Activated T-cell treated with anti-CD3 and anti-CD28 coated beads for 48 hours (primary cell): Measurements from ENCODE around the gene EMILIN3.
"Not testable (repeated sequence)": the region's sequence is repeated elsewhere in the genome, so short reads cannot be mapped to it uniquely, and the experiment has no call there.

Experiments used
- DNase-seq: peaks from one replicate; pipeline ENCODE4 v3.0.0-alpha.2; 2020; ENCODE audit warnings: low read depth

The EMILIN3 gene

GRCh38 chr20:41318271-41318649, 48.4 kb downstream of the EMILIN3 start:
- DNase-seq: no peak

- DNase-seq: peak; percentile 98
These were observed 48.9 kb downstream of the EMILIN3 start, which contains the start of gene ZHX3 for GRCh38 chr20:41317546-41318270. TSS of gene ZHX3 (minus strand) at chr20:41317731. CDS start at chr20:41204916, 112,815 bp downstream.

DNA sequence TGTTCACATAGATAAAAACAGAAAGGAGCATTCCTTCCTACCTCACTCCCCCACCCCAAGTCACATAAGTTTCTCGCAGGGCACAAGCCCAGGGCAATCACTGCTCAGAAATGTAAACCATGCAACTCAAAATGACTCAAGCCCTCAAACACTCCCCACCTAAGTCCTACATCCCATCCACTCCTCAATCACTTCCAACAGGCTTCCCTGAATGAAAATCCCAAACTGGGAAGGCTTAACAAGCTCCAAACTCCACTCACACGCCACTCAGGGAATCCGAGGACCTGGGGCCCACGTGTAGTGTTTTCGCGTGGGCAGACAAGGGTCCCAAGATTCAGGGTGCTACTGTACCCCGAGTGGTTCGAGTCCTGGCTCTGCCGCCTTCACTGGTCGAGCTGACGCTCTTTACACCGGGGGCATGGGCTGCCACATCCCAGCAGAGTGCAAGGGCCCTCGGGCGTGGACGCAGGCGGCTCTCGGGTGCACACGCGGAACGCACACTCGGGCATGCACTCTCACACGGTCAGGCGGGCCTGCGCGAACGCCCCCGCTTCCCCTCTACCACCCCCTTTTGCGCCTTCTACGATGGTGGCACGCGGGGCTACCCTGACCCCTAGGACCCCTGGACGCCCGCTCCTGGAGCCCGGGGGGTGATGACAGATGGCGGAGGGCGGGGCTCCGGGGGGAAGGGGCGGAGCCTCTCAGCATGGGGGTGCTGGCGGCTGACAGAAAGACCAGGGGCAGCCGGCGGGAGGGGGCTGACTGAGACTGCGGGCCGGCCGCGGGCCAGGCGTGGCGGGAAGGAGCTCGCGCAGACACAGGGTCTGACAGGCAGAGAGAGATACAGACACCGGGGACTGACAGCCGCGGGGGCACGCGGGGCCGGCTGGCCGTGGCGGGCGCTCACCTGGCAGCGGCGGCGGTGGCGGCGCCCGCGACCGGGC, 49.7 kb downstream of the EMILIN3 start:
- DNase-seq: peak; percentile 68

GRCh38 chr20:41316051-41316450, 50.6 kb downstream of the EMILIN3 start:
- no peak for DNase-seq

DNA sequence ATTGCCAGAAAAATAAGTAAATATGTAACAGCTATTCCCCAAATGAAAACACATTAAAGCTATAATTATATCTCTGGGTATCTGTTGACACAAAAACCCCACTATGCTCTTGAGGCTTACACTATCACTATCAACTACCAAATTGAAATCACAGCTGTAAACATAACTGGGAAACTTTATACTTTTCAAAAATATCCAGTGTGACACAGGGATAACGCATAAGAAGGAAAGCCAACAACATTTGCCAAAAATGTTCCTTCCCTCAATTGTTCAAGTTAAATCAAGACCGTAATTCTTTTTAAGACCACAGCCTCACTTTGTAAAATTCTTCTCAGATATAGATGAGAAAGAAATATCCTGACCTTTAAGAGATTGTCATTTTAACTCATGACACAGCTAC, 52.2 kb downstream of the EMILIN3 start:
- no peak for DNase-seq

DNA sequence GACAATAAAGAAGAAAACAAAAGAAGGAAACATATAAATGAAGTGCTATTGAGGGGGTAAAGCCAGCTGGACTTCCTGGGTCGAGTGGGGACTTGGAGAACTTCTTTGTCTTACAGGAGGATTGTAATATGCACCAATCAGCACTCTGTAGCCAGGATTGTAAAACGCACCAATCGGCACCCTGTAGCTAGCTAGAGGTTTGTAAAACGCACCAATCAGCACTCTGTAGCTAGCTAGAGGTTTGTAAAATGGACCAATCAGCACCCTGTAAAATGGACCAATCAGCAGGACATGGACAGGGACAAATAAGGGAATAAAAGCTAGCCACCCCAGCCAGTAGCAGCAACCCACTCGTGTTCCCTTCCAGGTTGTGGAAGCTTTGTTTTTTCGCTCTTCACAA, 54.6 kb downstream of the EMILIN3 start:
- not testable (repeated sequence) for DNase-seq
